ENCODE measurements around the gene TBC1D26. TPM values are rescaled to one million over a fixed set of nuclear protein-coding genes. Genes with fewer than 3 reads are reported as not detected.
"Not testable (repeated sequence)": the region's sequence is repeated elsewhere in the genome, so short reads cannot be mapped to it uniquely, and the experiment has no call there.

TBC1D26 gene
- 4.1 and 7.5 TPM in 2 replicates for polyA plus RNA-seq
- 1.6 and 2.9 TPM in 2 replicates for polyA minus RNA-seq

- H4K20me1 ChIP-seq (ENCODE audit: insufficient read depth); H3K36me3 ChIP-seq (ENCODE audit: insufficient read depth, low read length); H3K9me2 ChIP-seq (ENCODE audit: insufficient read depth, low read length); H3K27ac ChIP-seq (ENCODE audit: low read length); H3F3A ChIP-seq (ENCODE audit: insufficient read depth, low read length, poor library complexity, severe bottlenecking); H3K9me3 ChIP-seq (ENCODE audit: low read length); H3K4me3 ChIP-seq (ENCODE audit: low read length); H2AFZ ChIP-seq (ENCODE audit: low read depth, low read length); H3K4me2 ChIP-seq (ENCODE audit: low read length); H3K79me2 ChIP-seq (replicated peaks; ENCODE audit: insufficient read depth, low read length); H3K9ac ChIP-seq (ENCODE audit: low read length); H3K27me3 ChIP-seq (ENCODE audit: insufficient read depth, low read depth, low read length): not testable (repeated sequence)
Observed at GRCh38 chr17:15731900-15732299, at the start of gene TBC1D26. Gene TBC1D26, plus strand, starts transcription at chr17:15732283. Its CDS starts 3,066 bp downstream, at chr17:15735349.

DNA sequence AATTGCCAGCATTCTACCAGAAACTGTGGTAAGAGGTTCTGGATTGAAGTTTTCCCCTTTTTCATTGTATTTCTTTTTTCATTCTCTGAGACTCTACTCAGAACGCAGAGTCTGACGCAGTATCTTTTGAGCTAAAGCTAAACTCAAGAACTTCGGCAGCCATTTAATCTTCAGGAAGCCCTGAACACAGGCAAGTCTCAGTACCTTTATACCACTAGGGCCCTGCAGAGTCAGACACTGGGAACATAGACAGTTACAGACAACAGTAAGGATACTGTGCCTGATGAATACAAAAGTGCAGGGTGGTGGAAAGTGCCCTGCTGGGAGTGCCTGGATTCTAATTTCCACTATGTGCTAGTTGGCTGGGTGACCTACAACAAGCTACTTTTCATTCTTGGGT is 48.9 kb upstream of the TBC1D26 start:
- not testable (repeated sequence) for H3F3A ChIP-seq (ENCODE audit: insufficient read depth, low read length, poor library complexity, severe bottlenecking); H3K79me2 ChIP-seq (replicated peaks; ENCODE audit: insufficient read depth, low read length); H3K4me2 ChIP-seq (ENCODE audit: low read length); H4K20me1 ChIP-seq (ENCODE audit: insufficient read depth); H3K9ac ChIP-seq (ENCODE audit: low read length); H3K9me2 ChIP-seq (ENCODE audit: insufficient read depth, low read length); H3K36me3 ChIP-seq (ENCODE audit: insufficient read depth, low read length); H3K9me3 ChIP-seq (ENCODE audit: low read length); H3K27ac ChIP-seq (ENCODE audit: low read length); H3K27me3 ChIP-seq (ENCODE audit: insufficient read depth, low read depth, low read length); H2AFZ ChIP-seq (ENCODE audit: low read depth, low read length)
- H3K4me3 ChIP-seq (ENCODE audit: low read length) = peak overlapping the region; percentile 67

- peak within 1 kb of the TSS; percentile 62 for H3K4me2 ChIP-seq (ENCODE audit: low read length)
- H3K4me3 ChIP-seq (ENCODE audit: low read length) = peak within 1 kb of the TSS; percentile 67
- not testable (repeated sequence) for H3F3A ChIP-seq (ENCODE audit: insufficient read depth, low read length, poor library complexity, severe bottlenecking); H3K27me3 ChIP-seq (ENCODE audit: insufficient read depth, low read depth, low read length); H3K79me2 ChIP-seq (replicated peaks; ENCODE audit: insufficient read depth, low read length); H3K9me3 ChIP-seq (ENCODE audit: low read length); H4K20me1 ChIP-seq (ENCODE audit: insufficient read depth); H3K36me3 ChIP-seq (ENCODE audit: insufficient read depth, low read length); H3K9me2 ChIP-seq (ENCODE audit: insufficient read depth, low read length)
- H3K27ac ChIP-seq (ENCODE audit: low read length) = peak within 1 kb of the TSS; percentile 16
- peak within 1 kb of the TSS; percentile 69 for H2AFZ ChIP-seq (ENCODE audit: low read depth, low read length)
- TF ChIP-seq POLR2AphosphoS5 (IDR thresholded peaks at IDR 0.05) = peak; percentile 87
- peak; percentile 32 for TF ChIP-seq TAF1 (IDR thresholded peaks at IDR 0.05; ENCODE audit: low read depth)
- TF ChIP-seq CTCF (IDR thresholded peaks at IDR 0.05; ENCODE audit: poor library complexity, severe bottlenecking) = peak; percentile 58
- TF ChIP-seq MXI1 (conservative IDR thresholded peaks at IDR 0.05; ENCODE audit: poor library complexity, severe bottlenecking) = peak; percentile 75
- TF ChIP-seq, protein P1, sequence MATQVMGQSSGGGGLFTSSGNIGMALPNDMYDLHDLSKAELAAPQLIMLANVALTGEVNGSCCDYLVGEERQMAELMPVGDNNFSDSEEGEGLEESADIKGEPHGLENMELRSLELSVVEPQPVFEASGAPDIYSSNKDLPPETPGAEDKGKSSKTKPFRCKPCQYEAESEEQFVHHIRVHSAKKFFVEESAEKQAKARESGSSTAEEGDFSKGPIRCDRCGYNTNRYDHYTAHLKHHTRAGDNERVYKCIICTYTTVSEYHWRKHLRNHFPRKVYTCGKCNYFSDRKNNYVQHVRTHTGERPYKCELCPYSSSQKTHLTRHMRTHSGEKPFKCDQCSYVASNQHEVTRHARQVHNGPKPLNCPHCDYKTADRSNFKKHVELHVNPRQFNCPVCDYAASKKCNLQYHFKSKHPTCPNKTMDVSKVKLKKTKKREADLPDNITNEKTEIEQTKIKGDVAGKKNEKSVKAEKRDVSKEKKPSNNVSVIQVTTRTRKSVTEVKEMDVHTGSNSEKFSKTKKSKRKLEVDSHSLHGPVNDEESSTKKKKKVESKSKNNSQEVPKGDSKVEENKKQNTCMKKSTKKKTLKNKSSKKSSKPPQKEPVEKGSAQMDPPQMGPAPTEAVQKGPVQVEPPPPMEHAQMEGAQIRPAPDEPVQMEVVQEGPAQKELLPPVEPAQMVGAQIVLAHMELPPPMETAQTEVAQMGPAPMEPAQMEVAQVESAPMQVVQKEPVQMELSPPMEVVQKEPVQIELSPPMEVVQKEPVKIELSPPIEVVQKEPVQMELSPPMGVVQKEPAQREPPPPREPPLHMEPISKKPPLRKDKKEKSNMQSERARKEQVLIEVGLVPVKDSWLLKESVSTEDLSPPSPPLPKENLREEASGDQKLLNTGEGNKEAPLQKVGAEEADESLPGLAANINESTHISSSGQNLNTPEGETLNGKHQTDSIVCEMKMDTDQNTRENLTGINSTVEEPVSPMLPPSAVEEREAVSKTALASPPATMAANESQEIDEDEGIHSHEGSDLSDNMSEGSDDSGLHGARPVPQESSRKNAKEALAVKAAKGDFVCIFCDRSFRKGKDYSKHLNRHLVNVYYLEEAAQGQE (IDR thresholded peaks at IDR 0.05; ENCODE audit: borderline replicate concordance) = peak; percentile 52
- peak within 1 kb of the TSS; percentile 68 for H3K9ac ChIP-seq (ENCODE audit: low read length)
Observed at GRCh38 chr17:15683824-15684478, 48.1 kb upstream of the TBC1D26 start, which contains the start of gene TRIM16. Gene TRIM16, minus strand, starts transcription at chr17:15684311. Its CDS starts 32,702 bp downstream, at chr17:15651609.

DNA sequence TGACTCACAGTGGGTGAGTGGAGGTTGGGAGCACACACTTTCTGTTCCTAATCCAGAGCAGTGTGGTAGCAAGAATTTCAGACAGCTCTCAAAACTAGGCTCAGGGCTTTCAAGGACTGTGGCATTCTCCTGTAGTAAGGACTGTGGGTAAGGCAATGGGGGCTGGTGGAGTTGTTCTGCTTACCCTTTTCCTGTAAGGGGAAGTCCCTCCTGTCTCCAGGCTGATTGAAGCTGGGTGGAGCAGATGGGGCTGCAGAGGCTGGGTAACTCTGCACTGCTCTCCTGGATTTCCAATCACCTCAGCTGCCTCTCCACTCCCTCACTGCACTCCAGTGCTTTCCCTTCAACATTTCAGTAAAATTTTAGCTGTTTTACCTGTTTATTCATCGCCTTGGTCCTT is 44.6 kb upstream of the TBC1D26 start:
- not testable (repeated sequence) for H3K9ac ChIP-seq (ENCODE audit: low read length); H2AFZ ChIP-seq (ENCODE audit: low read depth, low read length); H3K36me3 ChIP-seq (ENCODE audit: insufficient read depth, low read length); H3K27me3 ChIP-seq (ENCODE audit: insufficient read depth, low read depth, low read length); H3K79me2 ChIP-seq (replicated peaks; ENCODE audit: insufficient read depth, low read length); H4K20me1 ChIP-seq (ENCODE audit: insufficient read depth); H3F3A ChIP-seq (ENCODE audit: insufficient read depth, low read length, poor library complexity, severe bottlenecking); H3K4me2 ChIP-seq (ENCODE audit: low read length); H3K9me2 ChIP-seq (ENCODE audit: insufficient read depth, low read length); H3K4me3 ChIP-seq (ENCODE audit: low read length); H3K9me3 ChIP-seq (ENCODE audit: low read length); H3K27ac ChIP-seq (ENCODE audit: low read length)

GRCh38 chr17:15698967-15699366 is 33.1 kb upstream of the TBC1D26 start:
- not testable (repeated sequence) for H4K20me1 ChIP-seq (ENCODE audit: insufficient read depth); H3K79me2 ChIP-seq (replicated peaks; ENCODE audit: insufficient read depth, low read length); H3K9me2 ChIP-seq (ENCODE audit: insufficient read depth, low read length); H3K27me3 ChIP-seq (ENCODE audit: insufficient read depth, low read depth, low read length); H3F3A ChIP-seq (ENCODE audit: insufficient read depth, low read length, poor library complexity, severe bottlenecking); H3K9me3 ChIP-seq (ENCODE audit: low read length); H3K36me3 ChIP-seq (ENCODE audit: insufficient read depth, low read length)
- H3K9ac ChIP-seq (ENCODE audit: low read length) = peak overlapping the region; percentile 56
- peak overlapping the region; percentile 57 for H3K27ac ChIP-seq (ENCODE audit: low read length)
- H2AFZ ChIP-seq (ENCODE audit: low read depth, low read length) = peak overlapping the region; percentile 33
- H3K4me3 ChIP-seq (ENCODE audit: low read length) = peak overlapping the region; percentile 65
- H3K4me2 ChIP-seq (ENCODE audit: low read length) = peak overlapping the region; percentile 14

Measured in neural cell (in vitro differentiated cells).